ENCODE measurements around the gene RANBP3.

DNA sequence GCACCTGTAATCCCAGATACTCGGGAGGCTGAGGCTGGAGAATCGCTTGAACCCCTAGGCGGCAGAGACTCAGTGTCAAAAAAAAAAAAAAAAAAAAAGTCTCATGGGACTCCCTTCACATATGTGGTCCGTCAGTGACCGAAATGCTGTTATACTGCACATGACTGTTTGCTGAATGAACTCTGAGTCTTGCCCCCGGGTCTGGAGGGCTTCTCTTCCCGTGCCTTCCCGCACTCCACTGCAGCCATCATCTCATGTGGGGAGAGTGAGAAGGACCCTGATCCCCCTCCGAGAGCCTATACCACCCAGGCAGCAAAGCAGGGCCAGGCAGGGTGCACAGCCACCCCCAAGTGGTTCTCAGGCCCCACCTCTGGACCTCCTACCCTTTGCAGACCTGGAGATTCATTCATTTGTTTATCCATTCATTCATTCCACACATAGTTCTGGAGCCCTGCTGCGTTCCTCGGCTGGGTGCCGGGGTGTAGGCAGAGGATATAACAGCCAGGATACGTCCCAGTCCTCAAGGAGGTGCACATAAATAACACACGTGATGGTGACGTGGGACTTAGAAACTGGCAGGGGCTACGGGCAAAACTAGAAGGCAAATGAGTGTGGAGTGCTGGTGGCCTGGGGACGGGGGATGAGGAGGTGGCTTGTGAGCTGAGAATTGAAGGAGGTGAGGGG lies 88.5 kb downstream of the RANBP3 start:
- TF ChIP-seq ZFP30 (CRISPR knock-in tag; IDR thresholded peaks at IDR 0.05) (no peak), RARB (CRISPR knock-in tag; IDR thresholded peaks at IDR 0.05) (no peak), OSR1 (CRISPR knock-in tag; IDR thresholded peaks at IDR 0.05) (no peak)
- TF ChIP-seq, protein P1, sequence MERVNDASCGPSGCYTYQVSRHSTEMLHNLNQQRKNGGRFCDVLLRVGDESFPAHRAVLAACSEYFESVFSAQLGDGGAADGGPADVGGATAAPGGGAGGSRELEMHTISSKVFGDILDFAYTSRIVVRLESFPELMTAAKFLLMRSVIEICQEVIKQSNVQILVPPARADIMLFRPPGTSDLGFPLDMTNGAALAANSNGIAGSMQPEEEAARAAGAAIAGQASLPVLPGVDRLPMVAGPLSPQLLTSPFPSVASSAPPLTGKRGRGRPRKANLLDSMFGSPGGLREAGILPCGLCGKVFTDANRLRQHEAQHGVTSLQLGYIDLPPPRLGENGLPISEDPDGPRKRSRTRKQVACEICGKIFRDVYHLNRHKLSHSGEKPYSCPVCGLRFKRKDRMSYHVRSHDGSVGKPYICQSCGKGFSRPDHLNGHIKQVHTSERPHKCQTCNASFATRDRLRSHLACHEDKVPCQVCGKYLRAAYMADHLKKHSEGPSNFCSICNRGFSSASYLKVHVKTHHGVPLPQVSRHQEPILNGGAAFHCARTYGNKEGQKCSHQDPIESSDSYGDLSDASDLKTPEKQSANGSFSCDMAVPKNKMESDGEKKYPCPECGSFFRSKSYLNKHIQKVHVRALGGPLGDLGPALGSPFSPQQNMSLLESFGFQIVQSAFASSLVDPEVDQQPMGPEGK (CRISPR knock-in tag; IDR thresholded peaks at IDR 0.05; ENCODE audit: borderline replicate concordance) = no peak
- TF ChIP-seq, protein P2, sequence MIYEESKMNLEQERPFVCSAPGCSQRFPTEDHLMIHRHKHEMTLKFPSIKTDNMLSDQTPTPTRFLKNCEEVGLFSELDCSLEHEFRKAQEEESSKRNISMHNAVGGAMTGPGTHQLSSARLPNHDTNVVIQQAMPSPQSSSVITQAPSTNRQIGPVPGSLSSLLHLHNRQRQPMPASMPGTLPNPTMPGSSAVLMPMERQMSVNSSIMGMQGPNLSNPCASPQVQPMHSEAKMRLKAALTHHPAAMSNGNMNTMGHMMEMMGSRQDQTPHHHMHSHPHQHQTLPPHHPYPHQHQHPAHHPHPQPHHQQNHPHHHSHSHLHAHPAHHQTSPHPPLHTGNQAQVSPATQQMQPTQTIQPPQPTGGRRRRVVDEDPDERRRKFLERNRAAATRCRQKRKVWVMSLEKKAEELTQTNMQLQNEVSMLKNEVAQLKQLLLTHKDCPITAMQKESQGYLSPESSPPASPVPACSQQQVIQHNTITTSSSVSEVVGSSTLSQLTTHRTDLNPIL (CRISPR knock-in tag; IDR thresholded peaks at IDR 0.05; ENCODE audit: low read depth) = no peak

All from SK-N-SH treated with all-trans-retinoic acid at 6 μM for 48 hours (cell line).